Mammary epithelial cell (primary cell): ENCODE measurements around the gene SMCO1.
"Not testable (repeated sequence)": the region's sequence is repeated elsewhere in the genome, so short reads cannot be mapped to it uniquely, and the experiment has no call there.

Experiments used
- CTCF ChIP-seq, 2 donors: IDR thresholded peaks in 1 of 2; conservative IDR thresholded peaks in 1 of 2; 2 replicates each; pipeline ENCODE4 v1.5.1; 2011 to 2012; ENCODE audit warnings: inconsistent platforms in 2 of 2, low read length in 2 of 2, mild to moderate bottlenecking in 2 of 2, control low read depth in 1 of 2, low read depth in 1 of 2; ENCODE audit not compliant: insufficient read depth in 1 of 2; ENCODE audit errors: extremely low read depth in 1 of 2
- EZH2 ChIP-seq: IDR thresholded peaks from 2 replicates; pipeline ENCODE4 v1.6.1; 2012; ENCODE audit warnings: low read length, inconsistent platforms, borderline replicate concordance

DNA sequence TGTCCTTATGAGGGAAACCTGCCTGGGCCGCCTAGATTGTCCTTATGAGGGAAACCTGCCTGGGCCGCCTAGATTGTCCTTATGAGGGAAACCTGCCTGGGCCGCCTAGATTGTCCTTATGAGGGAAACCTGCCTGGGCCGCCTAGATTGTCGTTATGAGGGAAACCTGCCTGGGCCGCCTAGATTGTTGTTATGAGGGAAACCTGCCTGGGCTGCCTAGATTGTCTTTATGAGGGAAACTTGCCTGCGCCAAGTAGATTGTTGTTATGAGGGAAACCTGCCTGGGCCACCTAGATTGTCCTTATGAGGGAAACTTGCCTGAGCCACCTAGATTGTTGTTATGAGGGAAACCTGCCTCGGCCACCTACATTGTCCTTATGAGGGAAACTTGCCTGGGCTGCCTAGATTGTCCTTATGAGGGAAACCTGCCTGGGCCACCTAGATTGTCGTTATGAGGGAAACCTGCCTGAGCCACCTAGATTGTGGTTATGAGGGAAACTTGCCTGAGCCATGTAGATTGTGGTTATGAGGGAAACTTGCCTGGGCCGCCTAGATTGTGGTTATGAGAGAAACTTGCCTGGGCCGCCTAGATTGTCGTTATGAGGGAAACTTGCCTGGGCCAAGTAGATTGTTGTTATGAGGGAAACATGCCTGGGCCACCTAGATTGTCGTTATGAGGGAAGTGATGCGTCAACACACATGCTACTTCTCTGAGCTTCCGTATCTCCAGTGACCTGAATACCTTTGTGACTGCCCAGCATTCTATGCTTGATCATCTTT, 3.3 kb downstream of the SMCO1 start:
- TF ChIP-seq EZH2; CTCF (conservative IDR thresholded peaks at IDR 0.05 in 1 of 2, IDR thresholded peaks at IDR 0.05 in 1 of 2; ENCODE audit: extremely low read depth in 1 of 2, insufficient read depth in 1 of 2, low read depth in 1 of 2, low read length in 2 of 2): not testable (repeated sequence)
